Trophoblast cell (in vitro differentiated cells and primary cell): Measurements from ENCODE around the gene NMNAT3.

Source experiments
- DNase-seq, 2 donors: peaks; one replicate each; pipeline ENCODE4 v3.0.0-alpha.2; 2016
- H2AFZ ChIP-seq: 2 replicates; pipeline ENCODE4 v1.6.1; 2013; ENCODE audit warnings: low read length, moderate library complexity, mild to moderate bottlenecking; ENCODE audit not compliant: insufficient read depth, poor library complexity
- H2AK5ac ChIP-seq: 2 replicates; pipeline ENCODE4 v1.6.1; 2013; ENCODE audit warnings: mild to moderate bottlenecking, low read length
- H2BK120ac ChIP-seq: 2 replicates; pipeline ENCODE4 v1.6.1; 2013; ENCODE audit warnings: low read length, mild to moderate bottlenecking, moderate library complexity; ENCODE audit not compliant: insufficient read depth, poor library complexity
- H2BK12ac ChIP-seq: 2 replicates; pipeline ENCODE4 v1.6.1; 2013; ENCODE audit warnings: mild to moderate bottlenecking, low read length, moderate library complexity
- H2BK5ac ChIP-seq: 2 replicates; pipeline ENCODE4 v1.6.1; 2013; ENCODE audit warnings: low read length, low read depth, moderate library complexity, mild to moderate bottlenecking; ENCODE audit not compliant: poor library complexity
- H3K14ac ChIP-seq: 2 replicates; pipeline ENCODE4 v1.6.1; 2013; ENCODE audit warnings: mild to moderate bottlenecking, low read length
- H3K18ac ChIP-seq: 2 replicates; pipeline ENCODE4 v1.6.1; 2013; ENCODE audit warnings: mild to moderate bottlenecking, low read length
- H3K23ac ChIP-seq: 2 replicates; pipeline ENCODE4 v1.6.1; 2013; ENCODE audit warnings: low read length
- H3K27ac ChIP-seq: 2 replicates; pipeline ENCODE4 v1.5.1; 2013; ENCODE audit warnings: low read depth, mild to moderate bottlenecking, inconsistent platforms, low read length, moderate library complexity
- H3K27me3 ChIP-seq: 2 replicates; pipeline ENCODE4 v1.6.1; 2013; ENCODE audit warnings: inconsistent platforms, mild to moderate bottlenecking, low read length, moderate library complexity; ENCODE audit not compliant: insufficient read depth
- H3K36me3 ChIP-seq, 2 experiments: 1 replicate in 1 of 2; 2 replicates in 1 of 2; pipeline ENCODE4 v1.6.1; 2013; ENCODE audit warnings: low read length in 2 of 2, mild to moderate bottlenecking in 2 of 2, moderate library complexity in 1 of 2; ENCODE audit not compliant: insufficient read depth in 2 of 2, control insufficient read depth in 1 of 2
- H3K4ac ChIP-seq: 2 replicates; pipeline ENCODE4 v1.6.1; 2013; ENCODE audit warnings: low read depth, mild to moderate bottlenecking, low read length, moderate library complexity
- H3K4me1 ChIP-seq, 2 experiments: 1 replicate in 1 of 2; 2 replicates in 1 of 2; pipeline ENCODE4 v1.6.1; 2013; ENCODE audit warnings: low read length in 2 of 2, mild to moderate bottlenecking in 2 of 2, moderate library complexity in 1 of 2; ENCODE audit not compliant: insufficient read depth in 2 of 2, control insufficient read depth in 1 of 2
- H3K4me2 ChIP-seq: 2 replicates; pipeline ENCODE4 v1.6.1; 2013; ENCODE audit warnings: inconsistent platforms, mild to moderate bottlenecking, low read length, moderate library complexity
- H3K4me3 ChIP-seq: 2 replicates; pipeline ENCODE4 v1.5.1; 2013; ENCODE audit warnings: mild to moderate bottlenecking, low read depth, low read length, inconsistent platforms
- H3K79me1 ChIP-seq: one replicate; pipeline ENCODE4 v1.6.1; 2013; ENCODE audit warnings: low read length
- H3K79me2 ChIP-seq: 2 replicates; pipeline ENCODE4 v1.6.1; 2013; ENCODE audit warnings: low read length, mild to moderate bottlenecking; ENCODE audit not compliant: control insufficient read depth, insufficient read depth, poor library complexity
- H3K9ac ChIP-seq: 2 replicates; pipeline ENCODE4 v1.6.1; 2013; ENCODE audit warnings: mild to moderate bottlenecking, low read length
- H3K9me3 ChIP-seq: 2 replicates; pipeline ENCODE4 v1.6.1; 2013; ENCODE audit warnings: low read depth, mild to moderate bottlenecking, control low read depth, inconsistent platforms, low read length; ENCODE audit not compliant: insufficient read depth
- H4K12ac ChIP-seq: 2 replicates; pipeline ENCODE4 v1.6.1; 2013; ENCODE audit warnings: low read depth, mild to moderate bottlenecking, low read length, moderate library complexity
- H4K8ac ChIP-seq: 2 replicates; pipeline ENCODE4 v1.6.1; 2013; ENCODE audit warnings: low read depth, mild to moderate bottlenecking, low read length, moderate library complexity
- H4K91ac ChIP-seq: one replicate; pipeline ENCODE4 v1.6.1; 2013; ENCODE audit warnings: low read depth, mild to moderate bottlenecking, low read length, moderate library complexity
- WGBS: extraction: QIAGEN DNeasy Blood & Tissue Kit; methylation state at CpG from one replicate; pipeline ENCODE4 v1.1.7; 2013; ENCODE audit warnings: missing lambda C conversion rate; ENCODE audit not compliant: insufficient read length, insufficient coverage; ENCODE audit errors: extremely low coverage; 5-methylcytosine and 5-hydroxymethylcytosine counted together

NMNAT3 gene

DNA sequence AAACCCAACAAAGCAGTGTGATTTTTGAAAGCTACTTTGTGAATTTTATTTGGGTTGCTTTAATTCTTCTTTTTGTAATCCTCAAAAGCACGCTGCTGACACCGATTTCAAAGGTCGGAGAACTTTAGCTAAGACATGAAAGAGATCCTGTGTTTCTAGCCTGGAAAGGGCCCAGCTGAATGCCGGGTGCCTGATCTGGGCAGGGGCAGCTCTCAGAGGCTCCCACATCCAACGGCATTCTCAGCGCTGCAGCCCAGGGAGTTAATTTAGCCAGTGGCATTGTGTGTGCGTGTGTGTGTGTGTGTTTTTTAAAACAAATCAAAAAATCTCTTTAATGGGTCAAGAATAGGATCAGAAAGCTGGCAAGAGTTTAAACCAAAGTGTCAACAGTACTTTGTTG is 144.8 kb downstream of the NMNAT3 start:
- no CpG with 5 or more reads among the region's 7 CpGs for WGBS
- H2BK120ac ChIP-seq, result no peak overlapping the region
- H3K79me1 ChIP-seq, result no peaks in the 10 kb centered on the region

DNA sequence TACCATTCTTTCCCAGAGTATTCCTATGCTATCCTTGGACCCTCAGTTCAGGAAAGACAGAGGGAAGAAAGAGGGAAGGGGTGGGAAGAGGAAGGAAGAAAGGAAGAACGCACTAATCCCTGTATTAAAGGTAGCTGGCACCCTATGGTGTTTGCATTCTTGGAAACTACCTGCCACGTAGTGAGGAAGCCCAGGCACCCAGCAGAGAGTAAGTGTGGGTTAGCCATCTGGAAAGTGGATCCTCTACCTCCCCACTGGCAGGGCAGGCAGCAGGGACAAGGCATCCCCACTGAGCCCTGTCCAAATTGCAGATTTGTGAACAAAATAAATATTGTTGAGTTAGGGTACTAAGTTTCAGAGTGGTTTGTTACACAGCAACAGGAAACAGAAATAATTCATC is 147.1 kb downstream of the NMNAT3 start:
- no peak overlapping the region for H4K91ac ChIP-seq
- H3K79me2 ChIP-seq, result no peaks in the 10 kb centered on the region
- H3K18ac ChIP-seq, result no peak overlapping the region
- H2BK5ac ChIP-seq, result no peak overlapping the region
- no CpG with 5 or more reads among the region's 2 CpGs for WGBS
- no peak overlapping the region for H2BK12ac ChIP-seq
- H2AK5ac ChIP-seq, result no peak overlapping the region
- H3K23ac ChIP-seq, result no peak overlapping the region
- H3K27ac ChIP-seq, result no peak overlapping the region
- no peaks in the 10 kb centered on the region for H3K9me3 ChIP-seq
- H2AFZ ChIP-seq, result no peak overlapping the region
- no peak overlapping the region for H3K14ac ChIP-seq
- H3K9ac ChIP-seq, result no peak overlapping the region
- no peak for DNase-seq
- no peak overlapping the region for H2BK120ac ChIP-seq
- no peak overlapping the region for H4K12ac ChIP-seq
- no peak overlapping the region for H3K4ac ChIP-seq
- peaks cover 6 to 7% of the 10 kb centered on the region in 2 experiments for H3K4me1 ChIP-seq
- no peak overlapping the region for H4K8ac ChIP-seq
- H3K79me1 ChIP-seq, result no peaks in the 10 kb centered on the region
- H3K4me3 ChIP-seq, result no peak overlapping the region
- no peak overlapping the region for H3K4me2 ChIP-seq
- no peaks in the 10 kb centered on the region for H3K27me3 ChIP-seq
- H3K36me3 ChIP-seq, result no peaks in the 10 kb centered on the region

More for the DNA sequence above, 144.8 kb downstream of the NMNAT3 start:
- no peak overlapping the region for H2AK5ac ChIP-seq
- no peaks in the 10 kb centered on the region for H3K79me2 ChIP-seq
- H4K12ac ChIP-seq, result no peak overlapping the region
- H3K4me1 ChIP-seq, result peaks cover 6 to 10% of the 10 kb centered on the region in 2 experiments
- no peak overlapping the region for H3K4me3 ChIP-seq
- no peak overlapping the region for H3K14ac ChIP-seq
- no peak overlapping the region for H3K23ac ChIP-seq
- H2BK12ac ChIP-seq, result no peak overlapping the region
- H3K4me2 ChIP-seq, result no peak overlapping the region
- no peaks in the 10 kb centered on the region for H3K27me3 ChIP-seq
- H4K8ac ChIP-seq, result no peak overlapping the region
- no peak overlapping the region for H2BK5ac ChIP-seq
- H4K91ac ChIP-seq, result no peak overlapping the region
- no peak overlapping the region for H2AFZ ChIP-seq
- no peak overlapping the region for H3K4ac ChIP-seq
- no peak for DNase-seq
- peaks cover 5% of the 10 kb centered on the region for H3K9me3 ChIP-seq
- H3K36me3 ChIP-seq, result no peaks in the 10 kb centered on the region
- no peak overlapping the region for H3K27ac ChIP-seq
- H3K9ac ChIP-seq, result no peak overlapping the region
- no peak overlapping the region for H3K18ac ChIP-seq

DNA sequence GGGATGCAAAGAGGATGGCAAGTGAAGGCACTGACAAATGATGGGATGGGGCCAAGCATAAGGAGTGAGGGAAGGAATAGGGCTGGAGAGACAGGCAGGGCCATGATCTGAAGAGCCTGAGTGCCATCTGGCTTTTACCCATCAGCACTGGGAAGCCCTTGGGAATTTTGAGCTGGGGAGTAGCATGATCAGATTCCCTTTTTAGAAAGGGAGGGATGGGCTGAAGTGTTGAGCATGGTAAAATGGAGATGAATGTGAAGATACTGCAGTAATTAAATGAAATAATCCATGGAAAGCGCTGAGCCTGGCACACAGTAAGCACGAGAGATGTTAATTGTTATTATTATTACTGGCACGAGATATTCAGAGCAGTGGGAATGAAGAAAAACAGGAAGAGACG is 148.1 kb downstream of the NMNAT3 start:
- no peak overlapping the region for H3K14ac ChIP-seq
- no peak overlapping the region for H3K27ac ChIP-seq

DNA sequence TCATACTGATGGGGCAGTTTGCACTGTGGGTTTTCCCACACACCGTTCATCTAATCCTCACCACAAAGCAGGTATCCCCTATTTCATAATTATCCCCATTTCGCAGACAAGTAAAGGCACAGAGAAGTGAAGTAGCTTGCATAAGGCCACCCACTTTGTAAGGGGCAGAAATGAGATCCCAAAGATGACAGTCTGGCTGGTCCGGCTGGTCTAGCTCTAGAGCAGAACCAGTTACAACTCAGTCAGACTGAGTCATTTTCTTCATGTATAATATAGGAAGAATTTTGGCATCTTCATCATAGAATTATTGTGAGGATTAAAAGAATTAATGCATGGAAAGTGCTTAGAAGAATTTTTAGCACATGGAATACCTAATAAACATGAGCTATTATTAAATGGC is 148.8 kb downstream of the NMNAT3 start:
- H3K79me2 ChIP-seq, result no peaks in the 10 kb centered on the region
- DNase-seq, result no peak
- H4K8ac ChIP-seq, result no peak overlapping the region
- H3K79me1 ChIP-seq, result no peaks in the 10 kb centered on the region
- H2AK5ac ChIP-seq, result no peak overlapping the region
- H2BK12ac ChIP-seq, result no peak overlapping the region
- no peak overlapping the region for H2BK120ac ChIP-seq
- WGBS, result no CpG with 5 or more reads among the region's 3 CpGs
- H3K4me3 ChIP-seq, result no peak overlapping the region
- H3K4me1 ChIP-seq, result no peaks in the 10 kb centered on the region
- H2AFZ ChIP-seq, result no peak overlapping the region
- H3K4ac ChIP-seq, result no peak overlapping the region
- H4K91ac ChIP-seq, result no peak overlapping the region
- no peaks in the 10 kb centered on the region for H3K36me3 ChIP-seq
- no peak overlapping the region for H3K27ac ChIP-seq
- H3K4me2 ChIP-seq, result no peak overlapping the region
- H3K18ac ChIP-seq, result no peak overlapping the region
- H3K27me3 ChIP-seq, result no peaks in the 10 kb centered on the region
- no peak overlapping the region for H3K14ac ChIP-seq
- H3K9ac ChIP-seq, result no peak overlapping the region
- H4K12ac ChIP-seq, result no peak overlapping the region
- no peaks in the 10 kb centered on the region for H3K9me3 ChIP-seq
- no peak overlapping the region for H2BK5ac ChIP-seq
- H3K23ac ChIP-seq, result no peak overlapping the region

More for the DNA sequence above, 148.1 kb downstream of the NMNAT3 start:
- H2AK5ac ChIP-seq, result no peak overlapping the region
- H4K12ac ChIP-seq, result no peak overlapping the region
- H3K36me3 ChIP-seq, result no peaks in the 10 kb centered on the region
- DNase-seq, result no peak
- H2BK5ac ChIP-seq, result no peak overlapping the region
- H3K79me1 ChIP-seq, result no peaks in the 10 kb centered on the region
- peaks cover 2% of the 10 kb centered on the region in 2 experiments for H3K4me1 ChIP-seq
- H3K18ac ChIP-seq, result no peak overlapping the region
- no peaks in the 10 kb centered on the region for H3K9me3 ChIP-seq
- H3K79me2 ChIP-seq, result no peaks in the 10 kb centered on the region
- H2AFZ ChIP-seq, result no peak overlapping the region
- no peak overlapping the region for H2BK12ac ChIP-seq
- no peak overlapping the region for H3K4me3 ChIP-seq
- H3K23ac ChIP-seq, result no peak overlapping the region
- no peak overlapping the region for H2BK120ac ChIP-seq
- no peak overlapping the region for H4K91ac ChIP-seq
- no peak overlapping the region for H3K4me2 ChIP-seq
- no CpG with 5 or more reads among the region's 4 CpGs for WGBS
- H3K27me3 ChIP-seq, result no peaks in the 10 kb centered on the region
- H3K9ac ChIP-seq, result no peak overlapping the region
- H3K4ac ChIP-seq, result no peak overlapping the region
- H4K8ac ChIP-seq, result no peak overlapping the region
